GM12892 (cell line): ENCODE measurements around the gene NTSR1.

Experiments used
- POLR2A ChIP-seq: IDR thresholded peaks from 2 replicates; pipeline ENCODE4 v1.6.1; 2011; ENCODE audit warnings: low read depth, low read length, control low read depth
- POLR2AphosphoS5 ChIP-seq: IDR thresholded peaks from 2 replicates; pipeline ENCODE4 v1.6.1; 2011; ENCODE audit warnings: low read depth, low read length, control low read depth

GRCh38 chr20:62807444-62808210, 99.0 kb downstream of the NTSR1 start:
- TF ChIP-seq POLR2AphosphoS5 (no peak), POLR2A (no peak)
